Measurements from ENCODE around the gene COPS8. TPM values are rescaled to one million over a fixed set of nuclear protein-coding genes. Genes with fewer than 3 reads are reported as not detected.

COPS8 gene
- total RNA-seq, 1 donor from 2014 or later = 59.3 TPM

DNA sequence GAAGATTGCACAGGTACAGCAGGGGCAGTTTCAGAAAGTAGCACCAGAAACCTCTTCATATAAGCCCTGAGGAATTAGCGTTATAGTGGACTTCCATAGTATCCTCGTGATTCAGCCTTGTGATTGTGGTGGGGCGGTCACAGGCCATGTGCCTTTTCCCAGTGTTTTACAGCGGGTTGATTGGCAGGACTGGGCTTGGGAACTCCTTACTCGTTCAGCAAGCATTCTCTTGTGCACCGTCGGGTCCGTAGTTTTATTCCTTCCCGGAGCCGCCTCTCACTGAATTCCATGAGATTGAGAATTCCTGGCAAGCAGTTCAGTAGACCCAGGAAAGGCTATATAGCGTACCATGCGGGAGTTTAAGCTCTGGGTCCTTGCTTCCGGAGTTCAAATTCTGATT, 5.2 kb downstream of the COPS8 start:
- Mint-ChIP-seq H3K27ac (no peak overlapping the region), H3K9me3 (no peaks in the 10 kb centered on the region), H3K4me1 (ENCODE audit: unreplicated experiment) (peaks cover 29% of the 10 kb centered on the region), H3K36me3 (peaks cover 23% of the 10 kb centered on the region), H3K4me3 (no peak overlapping the region), H3K27me3 (no peaks in the 10 kb centered on the region)
- TF ChIP-seq, protein P1, sequence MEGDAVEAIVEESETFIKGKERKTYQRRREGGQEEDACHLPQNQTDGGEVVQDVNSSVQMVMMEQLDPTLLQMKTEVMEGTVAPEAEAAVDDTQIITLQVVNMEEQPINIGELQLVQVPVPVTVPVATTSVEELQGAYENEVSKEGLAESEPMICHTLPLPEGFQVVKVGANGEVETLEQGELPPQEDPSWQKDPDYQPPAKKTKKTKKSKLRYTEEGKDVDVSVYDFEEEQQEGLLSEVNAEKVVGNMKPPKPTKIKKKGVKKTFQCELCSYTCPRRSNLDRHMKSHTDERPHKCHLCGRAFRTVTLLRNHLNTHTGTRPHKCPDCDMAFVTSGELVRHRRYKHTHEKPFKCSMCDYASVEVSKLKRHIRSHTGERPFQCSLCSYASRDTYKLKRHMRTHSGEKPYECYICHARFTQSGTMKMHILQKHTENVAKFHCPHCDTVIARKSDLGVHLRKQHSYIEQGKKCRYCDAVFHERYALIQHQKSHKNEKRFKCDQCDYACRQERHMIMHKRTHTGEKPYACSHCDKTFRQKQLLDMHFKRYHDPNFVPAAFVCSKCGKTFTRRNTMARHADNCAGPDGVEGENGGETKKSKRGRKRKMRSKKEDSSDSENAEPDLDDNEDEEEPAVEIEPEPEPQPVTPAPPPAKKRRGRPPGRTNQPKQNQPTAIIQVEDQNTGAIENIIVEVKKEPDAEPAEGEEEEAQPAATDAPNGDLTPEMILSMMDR (conservative IDR thresholded peaks at IDR 0.05) = no peak
- no peak for DNase-seq (ENCODE audit: extremely low spot score, unreplicated experiment)

DNA sequence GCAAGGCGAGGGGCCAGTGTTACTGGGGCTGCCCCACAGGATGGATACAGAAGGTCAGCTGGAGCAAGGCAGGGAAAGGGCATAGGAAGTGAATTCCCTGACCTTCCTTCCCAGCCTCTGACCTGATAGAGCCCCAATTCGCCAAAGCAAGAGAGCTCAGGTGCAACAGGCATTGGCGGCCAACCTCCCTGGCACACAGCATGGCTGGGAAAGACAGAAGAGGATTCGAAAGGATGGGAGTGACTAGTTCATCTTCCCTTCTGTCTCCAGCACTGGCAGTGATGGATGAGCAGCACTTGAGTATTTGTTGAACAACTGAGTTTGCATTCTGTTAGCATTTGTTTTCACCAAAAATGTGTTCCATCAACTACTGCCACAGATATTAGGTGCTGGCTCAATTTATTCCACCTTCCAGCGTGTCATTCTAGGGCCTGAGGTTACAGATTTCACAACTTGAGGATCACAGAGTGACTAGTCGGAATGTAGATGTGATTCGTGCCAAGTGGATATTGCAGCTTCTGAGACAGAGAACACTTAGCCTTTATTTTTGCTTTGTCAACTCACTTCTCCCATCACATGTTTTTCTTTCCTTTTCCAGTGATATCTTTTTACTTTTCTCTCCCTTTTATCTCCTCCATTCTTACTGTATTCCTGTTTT, 6.2 kb downstream of the COPS8 start:
- DNase-seq (ENCODE audit: extremely low spot score, unreplicated experiment) = no peak
- Mint-ChIP-seq H3K4me3 (no peak overlapping the region), H3K36me3 (peaks cover 33% of the 10 kb centered on the region), H3K9me3 (no peaks in the 10 kb centered on the region), H3K27ac (no peak overlapping the region), H3K4me1 (ENCODE audit: unreplicated experiment) (peaks cover 25% of the 10 kb centered on the region), H3K27me3 (no peaks in the 10 kb centered on the region)
- TF ChIP-seq, protein P1 (conservative IDR thresholded peaks at IDR 0.05) = no peak

DNA sequence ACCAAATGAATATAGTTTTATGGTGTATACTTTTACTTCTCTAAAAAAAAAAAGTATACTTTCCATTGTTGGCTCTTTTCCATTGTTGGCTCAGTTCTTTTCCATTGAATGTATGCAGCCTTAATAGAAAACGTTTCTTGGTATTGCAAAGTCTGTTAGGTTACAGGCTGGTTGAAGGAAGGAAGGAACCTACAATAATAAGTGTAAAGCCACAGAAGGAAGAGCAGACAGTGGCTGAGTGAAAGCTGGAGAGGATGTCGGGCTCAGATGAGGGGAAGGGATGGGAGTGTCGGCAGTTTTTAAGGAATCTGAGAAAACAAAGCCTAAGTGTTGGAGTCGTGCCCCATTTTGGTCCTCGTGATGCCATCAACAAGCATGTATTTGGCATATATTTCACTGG, 6.8 kb downstream of the COPS8 start:
- no peaks in the 10 kb centered on the region for H3K27me3 Mint-ChIP-seq
- H3K27ac Mint-ChIP-seq = no peak overlapping the region
- peaks cover 34% of the 10 kb centered on the region for H3K36me3 Mint-ChIP-seq
- peaks cover 25% of the 10 kb centered on the region for H3K4me1 Mint-ChIP-seq (ENCODE audit: unreplicated experiment)
- TF ChIP-seq, protein P1 (conservative IDR thresholded peaks at IDR 0.05) = no peak
- DNase-seq (ENCODE audit: extremely low spot score, unreplicated experiment) = no peak
- no peak overlapping the region for H3K4me3 Mint-ChIP-seq
- H3K9me3 Mint-ChIP-seq = no peaks in the 10 kb centered on the region

DNA sequence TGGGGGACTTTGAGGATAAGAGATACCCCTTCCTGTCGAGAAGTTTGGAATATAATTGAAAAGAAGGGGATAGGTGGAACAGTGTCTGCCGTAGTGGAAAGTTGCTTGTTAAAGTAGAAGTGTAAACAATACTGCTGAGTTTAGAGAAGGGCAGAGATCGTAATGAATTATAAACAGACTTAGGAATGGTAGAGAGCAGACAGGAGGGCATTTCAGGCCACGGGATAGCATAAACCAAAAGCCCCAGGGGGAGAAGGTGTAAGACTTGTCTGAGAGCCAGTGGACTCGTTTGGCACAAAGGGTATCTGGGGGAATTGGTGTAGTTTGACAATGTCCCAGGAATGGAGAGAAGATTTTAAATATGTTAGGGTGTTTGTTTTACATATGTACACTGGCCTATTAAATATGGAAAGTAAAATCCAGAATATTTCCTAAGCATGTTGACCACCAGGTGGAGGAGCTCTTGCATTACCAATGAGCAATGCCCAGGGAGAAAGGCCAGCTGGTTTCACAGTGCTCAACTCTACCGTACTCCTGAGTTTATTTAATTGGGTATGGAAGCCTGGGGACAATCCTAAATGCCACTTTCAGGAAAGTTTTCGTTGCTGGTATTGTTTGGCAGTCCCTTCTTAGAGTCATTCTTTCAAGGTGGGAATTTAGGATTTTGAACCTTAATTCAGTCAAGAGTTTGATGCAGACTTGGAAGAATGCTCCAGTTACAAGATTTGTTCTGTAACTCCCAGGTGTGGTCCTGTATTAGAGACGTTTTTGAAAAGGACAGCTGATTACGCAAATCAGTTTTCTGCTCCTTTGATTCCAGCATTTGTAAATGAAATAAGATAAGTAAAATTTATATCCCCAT, 7.5 kb downstream of the COPS8 start:
- Mint-ChIP-seq H3K4me1 (ENCODE audit: unreplicated experiment) (peaks cover 25% of the 10 kb centered on the region), H3K27me3 (no peaks in the 10 kb centered on the region), H3K9me3 (no peaks in the 10 kb centered on the region), H3K36me3 (peaks cover 38% of the 10 kb centered on the region), H3K4me3 (no peak overlapping the region), H3K27ac (no peak overlapping the region)
- DNase-seq (ENCODE audit: extremely low spot score, unreplicated experiment) = no peak
- TF ChIP-seq, protein P1 (conservative IDR thresholded peaks at IDR 0.05) = peak; percentile 70

DNA sequence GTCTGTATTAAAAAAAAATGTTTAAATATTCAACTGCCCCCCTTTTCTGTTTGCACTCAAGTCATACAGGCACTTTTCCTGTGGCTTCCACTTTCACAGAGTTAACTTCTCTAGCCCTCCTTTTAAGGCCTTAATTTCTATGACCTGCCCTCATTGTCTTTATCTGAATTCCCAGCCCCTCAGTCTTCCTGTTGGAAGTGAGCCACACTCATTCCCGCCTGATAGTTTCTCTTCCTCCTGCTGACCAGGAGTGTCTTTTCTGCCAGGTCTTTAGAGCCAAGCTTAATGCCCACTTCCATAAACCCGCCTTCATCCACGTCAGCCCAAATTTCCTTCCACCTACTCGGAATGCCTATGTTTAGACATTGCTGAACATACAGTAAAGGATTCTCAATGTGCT, 10.5 kb downstream of the COPS8 start:
- H3K36me3 Mint-ChIP-seq = peaks cover 52% of the 10 kb centered on the region
- TF ChIP-seq, protein P1 (conservative IDR thresholded peaks at IDR 0.05) = no peak
- DNase-seq (ENCODE audit: extremely low spot score, unreplicated experiment) = no peak
- H3K27ac Mint-ChIP-seq = no peak overlapping the region
- H3K4me1 Mint-ChIP-seq (ENCODE audit: unreplicated experiment) = peaks cover 25% of the 10 kb centered on the region
- no peak overlapping the region for H3K4me3 Mint-ChIP-seq
- no peaks in the 10 kb centered on the region for H3K27me3 Mint-ChIP-seq
- H3K9me3 Mint-ChIP-seq = no peaks in the 10 kb centered on the region

Measured in type B pancreatic cell (in vitro differentiated cells).